Fibroblast of pulmonary artery (primary cell): ENCODE results near the gene GABRB1.
"Not testable (repeated sequence)": the region's sequence is repeated elsewhere in the genome, so short reads cannot be mapped to it uniquely, and the experiment has no call there.

Experiments
- DNase-seq: peaks from one replicate; pipeline ENCODE4 v3.0.0-alpha.2; 2010; ENCODE audit warnings: low read depth
- H3K4me3 ChIP-seq: replicated peaks from 2 replicates; pipeline ENCODE4 v1.5.1; 2011; ENCODE audit warnings: low read depth, mild to moderate bottlenecking, control low read depth, low read length, moderate library complexity
- TF ChIP-seq, protein P1 (sequence below): IDR thresholded peaks from 2 replicates; pipeline ENCODE4 v1.5.1; 2011; ENCODE audit warnings: mild to moderate bottlenecking, control low read depth, low read length, inconsistent platforms; ENCODE audit errors: missing control alignments

Gene GABRB1

DNA sequence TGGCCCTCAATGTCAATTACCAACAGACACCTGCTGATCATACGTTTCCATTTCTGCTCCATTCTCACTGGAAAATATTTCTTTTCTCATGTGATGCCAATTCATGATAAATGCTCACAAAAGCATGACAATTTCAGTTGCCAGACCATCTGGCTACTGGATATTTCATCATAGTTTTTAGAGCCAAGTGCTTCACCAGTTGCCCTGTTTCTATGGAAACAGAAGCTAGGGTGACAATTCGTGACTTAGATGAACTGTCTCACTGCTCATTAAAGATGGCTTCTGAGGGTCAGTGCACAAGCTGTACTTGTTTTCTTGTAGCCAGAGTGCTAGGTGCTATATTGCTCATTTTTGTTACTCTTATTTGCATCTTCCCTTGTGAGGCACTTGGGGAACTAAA, 247.3 kb downstream of the GABRB1 start:
- no peak overlapping the region for H3K4me3 ChIP-seq
- TF ChIP-seq, protein P1, sequence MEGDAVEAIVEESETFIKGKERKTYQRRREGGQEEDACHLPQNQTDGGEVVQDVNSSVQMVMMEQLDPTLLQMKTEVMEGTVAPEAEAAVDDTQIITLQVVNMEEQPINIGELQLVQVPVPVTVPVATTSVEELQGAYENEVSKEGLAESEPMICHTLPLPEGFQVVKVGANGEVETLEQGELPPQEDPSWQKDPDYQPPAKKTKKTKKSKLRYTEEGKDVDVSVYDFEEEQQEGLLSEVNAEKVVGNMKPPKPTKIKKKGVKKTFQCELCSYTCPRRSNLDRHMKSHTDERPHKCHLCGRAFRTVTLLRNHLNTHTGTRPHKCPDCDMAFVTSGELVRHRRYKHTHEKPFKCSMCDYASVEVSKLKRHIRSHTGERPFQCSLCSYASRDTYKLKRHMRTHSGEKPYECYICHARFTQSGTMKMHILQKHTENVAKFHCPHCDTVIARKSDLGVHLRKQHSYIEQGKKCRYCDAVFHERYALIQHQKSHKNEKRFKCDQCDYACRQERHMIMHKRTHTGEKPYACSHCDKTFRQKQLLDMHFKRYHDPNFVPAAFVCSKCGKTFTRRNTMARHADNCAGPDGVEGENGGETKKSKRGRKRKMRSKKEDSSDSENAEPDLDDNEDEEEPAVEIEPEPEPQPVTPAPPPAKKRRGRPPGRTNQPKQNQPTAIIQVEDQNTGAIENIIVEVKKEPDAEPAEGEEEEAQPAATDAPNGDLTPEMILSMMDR = no peak
- no peak for DNase-seq

DNA sequence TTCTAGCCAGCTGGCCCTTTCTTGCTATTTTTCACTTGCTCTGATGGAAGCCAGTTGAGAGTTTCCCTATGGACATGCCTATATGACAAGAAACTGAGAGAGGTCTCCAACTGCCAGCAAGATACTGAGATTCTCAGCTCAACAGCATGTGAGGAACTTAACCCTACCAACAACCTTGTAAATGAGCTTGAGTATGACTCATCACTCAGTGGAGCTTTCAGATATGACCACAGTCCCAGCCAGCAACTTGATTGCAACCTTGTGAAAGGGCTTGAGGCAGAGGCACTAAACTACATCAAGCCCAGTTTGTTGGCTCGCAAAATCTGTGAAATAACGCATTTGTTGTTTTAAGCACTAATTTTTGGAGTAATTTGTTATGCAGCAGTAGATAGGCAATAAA, 256.4 kb downstream of the GABRB1 start:
- H3K4me3 ChIP-seq = no peak overlapping the region
- TF ChIP-seq, protein P1 = no peak
- DNase-seq = peak; percentile 62

DNA sequence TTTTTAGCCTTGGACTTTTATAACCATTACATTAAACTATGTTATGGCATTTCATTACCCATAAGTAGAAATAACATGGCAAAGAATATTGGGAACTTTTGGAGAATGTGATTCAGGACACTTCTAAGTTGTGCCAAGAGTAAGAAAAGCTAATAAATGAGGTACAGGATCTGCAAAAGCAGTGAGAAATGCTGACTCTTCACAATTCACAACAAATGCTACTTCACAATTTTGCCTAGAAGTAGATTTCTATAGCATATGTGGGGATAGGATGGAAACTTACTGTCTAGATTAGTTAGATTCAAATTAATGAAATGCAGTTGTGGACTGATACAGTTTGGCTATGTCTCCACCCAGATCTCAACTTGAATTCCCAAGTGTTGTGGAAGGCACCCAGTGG, 258.4 kb downstream of the GABRB1 start:
- H3K4me3 ChIP-seq = no peak overlapping the region
- TF ChIP-seq, protein P1 = no peak
- DNase-seq = no peak

DNA sequence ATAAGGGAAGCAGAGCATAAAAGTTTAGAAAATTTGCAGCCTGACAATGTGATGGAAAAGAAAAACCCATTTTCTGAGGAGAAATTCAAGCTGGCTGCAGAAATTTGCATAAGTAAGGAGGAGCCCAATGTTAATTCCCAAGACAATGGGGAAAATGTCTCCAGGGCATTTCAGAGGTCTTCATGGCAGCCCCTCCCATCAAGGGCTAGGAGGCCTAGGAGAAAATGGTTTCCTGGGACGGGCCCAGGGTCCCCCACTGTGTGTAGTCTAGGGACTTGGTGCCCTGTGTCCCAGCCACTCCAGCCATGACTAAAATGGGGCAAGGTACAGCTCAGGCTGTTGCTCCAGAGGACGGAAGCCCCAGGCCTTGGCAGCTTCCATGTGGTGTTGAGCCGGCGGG, 259.5 kb downstream of the GABRB1 start:
- not testable (repeated sequence) for H3K4me3 ChIP-seq, DNase-seq

DNA sequence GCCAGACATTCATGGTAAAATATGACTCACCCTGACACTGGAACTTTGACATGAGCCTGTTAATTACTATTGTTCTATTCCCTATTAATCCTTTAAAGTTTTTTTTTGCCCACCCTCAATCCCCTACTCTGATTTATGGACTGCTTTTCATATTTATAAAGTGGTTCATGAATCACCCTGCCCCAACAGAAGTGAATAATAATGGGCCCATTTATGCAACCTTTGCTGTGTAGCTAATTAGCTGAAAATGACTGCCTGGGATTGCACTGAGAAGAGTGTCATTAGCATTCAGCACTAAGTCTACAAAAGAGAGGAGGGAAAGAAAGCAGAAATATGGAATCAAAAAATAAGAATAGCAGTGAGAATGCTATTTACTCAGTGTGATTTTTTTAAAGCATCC, 277.8 kb downstream of the GABRB1 start:
- H3K4me3 ChIP-seq = no peak overlapping the region
- TF ChIP-seq, protein P1 = no peak
- DNase-seq = no peak

DNA sequence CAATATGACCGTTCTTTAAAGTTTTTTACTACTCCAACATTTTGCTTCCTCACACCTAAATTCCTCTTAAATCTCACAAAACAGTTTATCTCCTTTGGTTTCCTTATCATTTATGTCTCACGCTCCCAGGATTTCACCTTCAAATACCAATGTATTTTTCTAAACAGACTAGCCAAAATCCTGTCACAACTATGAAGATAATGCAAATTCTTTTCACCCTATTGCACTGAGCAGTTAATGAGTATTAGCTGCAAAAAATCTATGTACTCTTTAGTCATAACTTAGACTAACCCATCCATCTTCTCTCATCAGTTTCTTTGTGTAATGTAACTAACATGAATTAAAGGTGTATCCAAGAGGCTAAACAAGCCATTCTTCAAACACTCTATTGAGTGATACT, 280.8 kb downstream of the GABRB1 start:
- TF ChIP-seq, protein P1 = no peak
- peak; percentile 11 for DNase-seq
- H3K4me3 ChIP-seq = no peak overlapping the region

DNA sequence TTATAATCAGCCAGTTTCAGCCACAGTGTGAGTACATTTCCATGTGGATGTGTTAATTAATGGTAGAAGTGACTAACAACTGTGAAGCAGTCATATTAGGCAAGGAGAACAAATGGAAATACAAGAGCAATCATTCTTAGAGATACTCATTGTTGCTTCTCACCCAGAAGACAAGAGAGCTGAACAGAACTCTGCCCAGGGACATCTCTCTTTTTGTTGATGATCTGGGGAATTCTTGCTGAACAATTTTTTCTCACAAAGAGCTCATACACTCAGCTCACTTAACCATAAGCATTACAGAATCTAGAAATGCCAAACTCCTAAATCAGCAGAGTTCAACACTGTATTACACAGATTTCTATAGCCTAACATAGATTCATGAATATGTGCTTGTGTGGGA, 282.0 kb downstream of the GABRB1 start:
- DNase-seq = no peak
- TF ChIP-seq, protein P1 = no peak

DNA sequence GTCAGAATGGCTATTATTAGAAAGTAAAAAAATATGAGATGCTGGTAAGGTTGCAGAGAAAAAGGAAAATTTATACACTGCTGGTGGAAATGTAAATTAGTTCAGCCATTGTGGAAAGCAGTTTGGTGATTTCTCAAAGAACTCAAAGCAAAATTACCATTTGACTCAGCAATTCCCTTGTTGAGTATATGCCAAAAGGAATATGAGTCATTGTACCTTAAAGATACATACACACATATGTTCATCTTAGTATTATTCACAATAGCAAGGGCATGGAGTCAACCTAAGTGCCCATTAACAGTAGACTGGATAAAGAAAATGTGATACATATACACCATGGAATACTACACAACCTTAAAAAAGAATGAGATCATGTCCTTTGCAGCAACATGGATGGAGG, 284.0 kb downstream of the GABRB1 start:
- peak; percentile 69 for DNase-seq
- H3K4me3 ChIP-seq = no peak overlapping the region
- TF ChIP-seq, protein P1 = no peak

More for the DNA sequence above, 282.0 kb downstream of the GABRB1 start:
- no peak overlapping the region for H3K4me3 ChIP-seq
